ENCODE data around the gene SHISAL2B. TPM values are rescaled to one million over a fixed set of nuclear protein-coding genes. Genes with fewer than 3 reads are reported as not detected.

The SHISAL2B gene
- polyA plus RNA-seq, 1 experiment = not detected

DNA sequence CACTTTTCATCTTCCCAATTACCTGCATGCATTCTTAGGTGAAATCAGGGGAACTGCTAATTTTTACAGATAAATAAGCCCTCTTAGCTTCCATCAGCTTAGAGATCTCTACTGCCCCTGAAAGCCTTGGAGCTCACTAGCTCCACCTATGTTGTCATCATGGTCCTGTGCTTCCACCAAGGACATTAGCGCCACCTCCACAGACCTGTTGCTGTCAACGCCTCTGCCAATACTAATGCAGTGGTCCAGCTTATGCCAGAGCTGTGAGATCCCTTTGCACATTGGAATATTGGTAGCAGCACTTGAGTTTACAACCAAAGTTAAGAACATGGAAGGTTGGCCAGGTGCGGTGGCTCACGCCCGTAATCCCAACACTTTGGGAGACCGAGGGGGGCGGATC lies 7.7 kb upstream of the SHISAL2B start:
- Histone ChIP-seq H3K4me3 (ENCODE audit: low read depth, low read length) (no peak overlapping the region), H3K27me3 (ENCODE audit: control insufficient read depth, insufficient read depth, low read length) (peaks cover 12% of the 10 kb centered on the region), H3K36me3 (ENCODE audit: control insufficient read depth, insufficient read depth, low read length) (no peaks in the 10 kb centered on the region)
- TF ChIP-seq, protein P1, sequence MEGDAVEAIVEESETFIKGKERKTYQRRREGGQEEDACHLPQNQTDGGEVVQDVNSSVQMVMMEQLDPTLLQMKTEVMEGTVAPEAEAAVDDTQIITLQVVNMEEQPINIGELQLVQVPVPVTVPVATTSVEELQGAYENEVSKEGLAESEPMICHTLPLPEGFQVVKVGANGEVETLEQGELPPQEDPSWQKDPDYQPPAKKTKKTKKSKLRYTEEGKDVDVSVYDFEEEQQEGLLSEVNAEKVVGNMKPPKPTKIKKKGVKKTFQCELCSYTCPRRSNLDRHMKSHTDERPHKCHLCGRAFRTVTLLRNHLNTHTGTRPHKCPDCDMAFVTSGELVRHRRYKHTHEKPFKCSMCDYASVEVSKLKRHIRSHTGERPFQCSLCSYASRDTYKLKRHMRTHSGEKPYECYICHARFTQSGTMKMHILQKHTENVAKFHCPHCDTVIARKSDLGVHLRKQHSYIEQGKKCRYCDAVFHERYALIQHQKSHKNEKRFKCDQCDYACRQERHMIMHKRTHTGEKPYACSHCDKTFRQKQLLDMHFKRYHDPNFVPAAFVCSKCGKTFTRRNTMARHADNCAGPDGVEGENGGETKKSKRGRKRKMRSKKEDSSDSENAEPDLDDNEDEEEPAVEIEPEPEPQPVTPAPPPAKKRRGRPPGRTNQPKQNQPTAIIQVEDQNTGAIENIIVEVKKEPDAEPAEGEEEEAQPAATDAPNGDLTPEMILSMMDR (IDR thresholded peaks at IDR 0.05; ENCODE audit: insufficient read depth, low read depth, low read length) = no peak
- POLR2A ChIA-PET = no interaction called here
- CTCF ChIA-PET = no interaction called here
- DNase-seq (ENCODE audit: low read depth) = no peak

DNA sequence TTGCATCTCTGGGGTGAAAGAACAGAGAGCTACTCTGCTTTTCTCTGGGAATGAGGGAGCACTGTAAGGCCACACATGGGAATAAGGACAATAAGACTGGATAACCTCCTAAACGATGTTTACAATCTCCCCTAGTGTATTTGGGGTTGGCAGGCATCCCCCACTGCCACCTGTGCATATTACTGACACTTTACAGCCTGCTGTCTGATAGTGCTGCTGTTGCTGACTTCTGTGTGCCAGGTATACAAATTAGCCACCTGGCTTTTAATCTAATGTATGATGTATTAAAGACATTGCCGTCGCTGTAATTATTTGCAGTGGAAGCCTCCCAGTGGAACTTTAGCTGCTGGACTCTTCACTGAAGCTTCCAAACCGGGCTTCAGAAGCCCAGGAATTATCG lies 4.4 kb upstream of the SHISAL2B start:
- TF ChIP-seq, protein P1 (IDR thresholded peaks at IDR 0.05; ENCODE audit: insufficient read depth, low read depth, low read length) = no peak
- Histone ChIP-seq H3K27me3 (ENCODE audit: control insufficient read depth, insufficient read depth, low read length) (peaks cover 20% of the 10 kb centered on the region), H3K36me3 (ENCODE audit: control insufficient read depth, insufficient read depth, low read length) (no peaks in the 10 kb centered on the region), H3K4me3 (ENCODE audit: low read depth, low read length) (no peak overlapping the region)
- POLR2A ChIA-PET = no interaction called here
- CTCF ChIA-PET = no interaction called here
- DNase-seq (ENCODE audit: low read depth) = no peak

DNA sequence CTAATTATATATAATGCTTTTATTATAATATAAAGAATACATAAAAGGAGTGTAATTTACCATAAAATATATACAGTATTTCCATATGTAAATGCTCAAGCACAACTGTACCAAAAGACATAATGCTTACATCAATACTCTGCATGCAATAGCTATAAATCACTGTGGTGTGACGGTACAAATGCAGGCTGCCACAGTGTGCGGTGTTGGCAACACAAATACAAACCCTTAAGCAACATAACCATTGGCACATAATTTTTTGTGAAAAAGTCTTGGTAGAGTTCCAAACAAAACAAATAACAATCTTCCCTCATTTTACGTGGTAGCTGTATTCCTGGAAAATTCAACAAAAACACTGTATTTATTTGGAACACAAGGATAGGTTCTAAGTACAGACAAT lies 1.9 kb upstream of the SHISAL2B start:
- TF ChIP-seq, protein P1 (IDR thresholded peaks at IDR 0.05; ENCODE audit: insufficient read depth, low read depth, low read length) = no peak
- Histone ChIP-seq H3K36me3 (ENCODE audit: control insufficient read depth, insufficient read depth, low read length) (no peaks in the 10 kb centered on the region), H3K4me3 (ENCODE audit: low read depth, low read length) (no peak overlapping the region), H3K27me3 (ENCODE audit: control insufficient read depth, insufficient read depth, low read length) (peaks cover 27% of the 10 kb centered on the region)
- DNase-seq (ENCODE audit: low read depth) = no peak
- ChIA-PET POLR2A (no interaction called here), CTCF (no interaction called here)

DNA sequence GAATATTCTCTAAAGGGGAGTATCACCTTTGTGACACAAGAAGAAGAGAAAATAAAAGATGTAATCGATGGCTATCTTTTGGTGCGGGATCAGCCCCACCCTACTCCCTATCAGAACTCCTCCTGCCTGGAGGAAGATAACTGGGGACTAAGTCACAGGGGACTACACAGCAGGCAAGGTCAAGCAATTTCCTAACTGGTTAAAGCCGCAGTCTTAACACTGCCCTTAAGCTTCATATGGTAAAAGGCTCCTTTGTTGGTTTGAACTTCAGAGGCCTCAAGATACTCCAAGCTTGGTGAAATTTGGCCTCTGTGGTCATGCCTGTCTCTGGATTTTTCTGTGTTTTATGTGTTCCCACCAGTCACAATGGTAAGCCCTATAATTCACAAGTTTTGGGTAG lies 1.3 kb upstream of the SHISAL2B start:
- Histone ChIP-seq H3K4me3 (ENCODE audit: low read depth, low read length) (no peak overlapping the region), H3K36me3 (ENCODE audit: control insufficient read depth, insufficient read depth, low read length) (no peaks in the 10 kb centered on the region), H3K27me3 (ENCODE audit: control insufficient read depth, insufficient read depth, low read length) (peaks cover 27% of the 10 kb centered on the region)
- DNase-seq (ENCODE audit: low read depth) = no peak
- TF ChIP-seq, protein P1 (IDR thresholded peaks at IDR 0.05; ENCODE audit: insufficient read depth, low read depth, low read length) = no peak
- CTCF ChIA-PET = no interaction called here
- POLR2A ChIA-PET = no interaction called here

DNA sequence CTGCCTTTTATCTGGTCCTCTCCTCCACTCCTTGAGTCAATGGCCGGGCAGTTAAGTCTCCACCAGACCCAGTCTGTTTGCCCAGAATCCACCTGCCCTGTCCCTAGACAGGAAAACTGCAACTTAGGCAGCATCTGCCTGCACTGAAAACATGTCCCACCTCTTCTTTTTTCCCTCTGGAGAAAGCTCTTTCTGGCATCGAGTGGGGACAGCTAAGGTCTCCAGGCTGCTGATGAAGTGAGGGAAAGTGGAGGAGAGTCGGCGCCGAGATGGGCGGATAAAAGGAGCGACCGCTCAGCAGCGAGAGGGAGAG lies 243 bp upstream of the SHISAL2B start:
- H3K4me3 ChIP-seq (ENCODE audit: low read depth, low read length) = no peak overlapping the region
- POLR2A ChIA-PET = no interaction called here
- TF ChIP-seq, protein P1 (IDR thresholded peaks at IDR 0.05; ENCODE audit: insufficient read depth, low read depth, low read length) = no peak
- no peak for DNase-seq (ENCODE audit: low read depth)
- CTCF ChIA-PET = no interaction called here
- H3K27me3 ChIP-seq (ENCODE audit: control insufficient read depth, insufficient read depth, low read length) = peaks cover 25% of the 10 kb centered on the region
- no peaks in the 10 kb centered on the region for H3K36me3 ChIP-seq (ENCODE audit: control insufficient read depth, insufficient read depth, low read length)

Measured in BJ (cell line).